ENCODE measurements around the gene CARNS1.
A peak's percentile ranks its signal among the peaks of the same experiment; 100 is the strongest.
"Not testable (repeated sequence)": the region's sequence is repeated elsewhere in the genome, so short reads cannot be mapped to it uniquely, and the experiment has no call there.

Gene CARNS1

GRCh38 chr11:67396259-67396581 is 19.3 kb upstream of the CARNS1 start:
- no peak for DNase-seq (ENCODE audit: low read depth in 2 of 2)

GRCh38 chr11:67396587-67397389 is 18.7 kb upstream of the CARNS1 start:
- no peak for DNase-seq (ENCODE audit: low read depth in 2 of 2)

GRCh38 chr11:67397536-67397935 is 17.9 kb upstream of the CARNS1 start:
- no peak for DNase-seq (ENCODE audit: low read depth in 2 of 2)

DNA sequence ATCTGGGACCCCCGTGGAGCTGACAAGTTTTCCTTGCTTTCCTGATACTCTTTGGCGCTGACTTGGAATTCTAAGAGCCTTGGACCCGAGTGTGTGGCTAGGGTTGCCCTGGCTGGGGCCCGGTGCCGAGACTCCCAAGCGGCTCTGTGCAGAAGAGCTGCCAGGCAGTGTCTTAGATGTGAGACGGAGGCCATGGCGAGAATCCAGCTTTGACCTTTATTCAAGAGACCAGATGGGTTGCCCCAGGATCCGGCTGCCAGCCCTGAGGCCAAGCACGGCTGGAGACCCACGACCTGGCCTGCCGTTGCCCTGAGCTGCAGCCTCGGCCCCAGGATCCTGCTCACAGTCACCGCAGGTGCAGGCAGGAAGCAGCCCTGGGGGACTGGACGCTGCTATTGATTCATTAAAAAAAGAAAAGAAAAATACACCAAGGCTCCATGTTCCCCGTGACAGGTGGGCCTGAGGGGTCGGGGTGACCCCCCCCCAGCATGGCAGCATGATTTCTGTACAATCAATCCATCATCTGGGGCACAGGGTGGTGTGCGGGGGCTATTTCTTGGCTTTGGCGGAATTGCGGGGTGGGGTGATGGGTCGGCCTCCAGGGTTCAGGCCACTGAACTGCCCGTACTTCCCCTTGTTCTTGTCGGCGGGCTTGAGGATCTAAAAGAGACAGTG is 17.4 kb upstream of the CARNS1 start:
- DNase-seq (ENCODE audit: low read depth in 2 of 2) = no peak

DNA sequence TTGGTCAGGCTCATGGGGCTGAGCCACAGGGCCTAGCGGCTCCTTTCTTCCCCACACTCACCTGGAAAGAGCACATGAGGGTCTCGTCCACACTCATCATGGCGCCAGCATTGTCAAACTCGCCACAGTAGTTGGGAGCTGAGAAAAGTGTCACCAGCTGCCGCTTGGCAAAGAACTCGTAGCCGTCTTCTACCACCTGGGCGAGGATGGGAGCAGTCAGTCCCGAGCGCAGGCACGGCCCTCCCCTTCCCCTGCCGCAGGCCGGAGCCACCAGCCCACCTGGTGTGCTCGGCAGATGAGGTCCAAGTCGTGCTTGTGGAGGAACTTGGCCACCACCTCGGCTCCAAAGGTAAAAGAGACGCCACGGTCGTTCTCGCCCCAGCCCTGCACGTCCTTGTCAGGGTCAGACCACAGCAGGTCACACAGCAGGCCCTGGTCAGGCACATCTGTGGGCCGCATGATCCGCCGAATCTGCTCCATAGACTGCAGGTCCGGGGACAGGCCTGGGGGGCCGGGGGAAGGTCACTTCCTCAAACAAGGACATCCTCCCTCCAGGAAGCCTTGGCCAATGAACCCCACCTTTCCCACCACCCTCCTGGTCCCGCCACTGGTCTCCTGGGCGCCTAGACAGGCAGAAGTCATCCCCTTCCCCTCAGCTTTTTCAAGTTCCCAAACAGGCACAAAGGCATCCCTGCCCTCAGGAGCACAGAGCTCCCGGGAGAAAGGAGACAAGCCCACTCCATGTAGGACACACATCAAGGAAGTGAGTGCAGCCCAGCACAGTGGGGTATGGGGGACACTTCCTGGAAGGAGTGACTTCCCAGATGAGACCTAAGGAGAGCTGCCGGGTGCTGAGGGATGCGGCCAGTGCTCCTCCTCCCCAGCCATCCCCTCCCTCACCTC is 16.6 kb upstream of the CARNS1 start:
- no peak for DNase-seq (ENCODE audit: low read depth in 2 of 2)

DNA sequence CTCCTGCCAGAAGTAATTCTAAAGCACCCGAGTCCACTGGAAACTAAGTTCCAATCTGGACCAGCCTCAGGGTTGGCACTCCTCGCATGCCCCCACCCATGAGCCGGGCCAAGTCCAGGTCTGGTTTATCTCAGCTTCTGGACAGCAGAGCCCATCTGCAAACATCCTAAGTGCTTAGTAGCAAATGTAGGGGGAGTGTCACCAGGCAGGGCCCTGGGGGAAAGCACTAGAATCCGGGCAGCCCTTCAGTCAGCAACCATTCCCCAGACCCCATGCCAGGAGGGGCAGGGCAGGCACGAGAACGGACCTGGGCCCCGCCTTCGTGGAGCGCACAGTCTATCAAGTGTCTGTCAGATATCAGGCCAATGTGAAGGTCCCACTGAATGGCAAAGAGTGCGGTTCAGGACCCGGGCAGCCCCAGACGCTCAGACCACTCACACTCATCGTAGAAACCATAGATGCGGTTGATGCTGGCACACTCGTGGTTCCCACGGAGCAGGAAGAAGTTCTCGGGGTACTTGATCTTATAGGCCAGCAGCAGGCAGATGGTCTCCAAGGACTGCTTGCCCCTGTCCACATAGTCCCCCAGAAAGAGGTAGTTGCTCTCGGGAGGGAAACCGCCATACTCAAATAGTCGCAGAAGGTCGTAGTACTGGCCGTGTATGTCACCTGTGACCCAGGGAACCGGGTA is 15.1 kb upstream of the CARNS1 start:
- DNase-seq (ENCODE audit: low read depth in 2 of 2) = no peak

DNA sequence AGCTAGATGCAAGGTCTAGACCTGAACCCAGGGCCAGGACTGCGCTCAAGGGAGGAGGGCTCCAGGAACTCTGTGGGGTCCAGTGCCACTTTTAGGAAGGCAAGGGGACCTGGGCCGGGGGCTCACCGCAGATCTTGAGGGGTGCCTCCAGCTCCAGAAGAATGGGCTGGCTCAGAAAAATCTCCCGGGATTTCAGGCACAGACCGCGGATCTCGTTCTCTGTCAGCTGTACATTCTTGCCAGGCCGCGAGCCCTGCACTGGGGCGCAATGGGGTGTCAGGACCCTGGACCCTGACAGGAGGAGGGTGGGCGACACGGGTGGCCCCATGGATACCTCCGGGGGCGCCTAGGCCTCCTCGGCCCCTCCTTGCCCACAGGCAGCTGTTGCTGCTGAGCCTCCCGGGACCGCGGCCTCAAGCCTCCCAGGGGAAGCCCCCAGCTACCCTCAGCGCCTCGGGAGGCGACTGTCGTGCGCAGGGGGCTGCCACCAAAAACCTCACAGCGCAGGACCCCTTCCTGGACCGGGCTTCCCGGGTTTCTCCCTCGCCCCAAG is 14.5 kb upstream of the CARNS1 start:
- DNase-seq (ENCODE audit: low read depth in 2 of 2) = no peak

- peak; percentile 86 for DNase-seq (ENCODE audit: low read depth in 2 of 2)
Measured at GRCh38 chr11:67401495-67402191, 13.8 kb upstream of the CARNS1 start, which contains the start of gene PPP1CA. Gene PPP1CA, minus strand, starts transcription at chr11:67401858. Its CDS starts 76 bp downstream, at chr11:67401782.

DNA sequence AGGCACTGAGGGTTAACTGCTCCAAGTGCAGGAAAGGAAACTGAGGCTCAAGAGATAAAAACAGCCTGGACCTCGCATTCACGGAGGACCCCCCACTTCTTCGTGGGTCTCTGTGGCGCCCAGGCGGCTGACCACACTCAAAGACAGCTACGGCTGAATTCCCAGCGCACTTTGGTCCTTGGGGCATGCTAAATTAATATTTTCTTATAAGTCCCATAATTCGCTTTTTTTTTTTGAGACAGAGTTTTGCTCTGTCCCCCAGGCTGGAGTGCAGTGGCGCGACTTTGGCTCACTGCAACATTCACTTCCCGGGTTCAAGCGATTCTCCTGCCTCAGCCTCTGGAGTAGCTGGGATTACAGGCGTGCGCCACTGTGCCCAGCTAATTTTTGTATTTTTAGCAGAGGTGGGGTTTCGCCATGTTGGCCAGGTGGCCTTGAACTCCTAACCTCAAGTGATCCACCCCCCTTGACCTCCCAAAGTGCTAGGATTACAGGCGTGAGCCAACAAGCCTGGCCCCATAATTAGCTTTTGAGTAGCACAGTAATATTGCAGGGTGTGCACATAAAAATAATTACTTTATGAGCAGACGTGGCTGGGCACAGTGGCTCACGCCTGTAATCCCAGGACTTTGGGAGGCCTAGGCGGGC is 13.2 kb upstream of the CARNS1 start:
- not testable (repeated sequence) for DNase-seq (ENCODE audit: low read depth in 2 of 2)

- not testable (repeated sequence) for DNase-seq (ENCODE audit: low read depth in 2 of 2)
Measured at GRCh38 chr11:67403085-67403484, 12.4 kb upstream of the CARNS1 start.

GRCh38 chr11:67404515-67405195 is 10.8 kb upstream of the CARNS1 start:
- DNase-seq (ENCODE audit: low read depth in 2 of 2) = no peak

DNA sequence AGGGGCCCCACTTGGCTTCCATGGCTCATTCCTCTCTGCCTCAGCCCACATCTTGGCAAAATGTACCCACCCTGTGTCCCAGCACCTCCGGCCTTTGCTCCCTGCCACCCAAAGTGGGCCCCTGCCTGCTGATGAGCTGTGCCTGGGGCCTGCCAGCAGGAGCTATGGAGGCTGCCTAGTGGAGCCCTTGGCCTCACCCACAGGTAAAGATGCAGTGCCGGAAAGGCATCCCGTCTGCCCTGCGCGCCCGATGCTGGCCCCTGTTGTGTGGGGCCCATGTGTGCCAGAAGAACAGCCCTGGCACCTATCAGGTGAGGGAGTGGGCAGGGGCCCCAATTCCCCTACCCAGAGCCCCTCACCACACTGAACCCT is 10.3 kb upstream of the CARNS1 start:
- no peak for DNase-seq (ENCODE audit: low read depth in 2 of 2)

- no peak for DNase-seq (ENCODE audit: low read depth in 2 of 2)
Measured at GRCh38 chr11:67405688-67406339, 9.7 kb upstream of the CARNS1 start.

DNA sequence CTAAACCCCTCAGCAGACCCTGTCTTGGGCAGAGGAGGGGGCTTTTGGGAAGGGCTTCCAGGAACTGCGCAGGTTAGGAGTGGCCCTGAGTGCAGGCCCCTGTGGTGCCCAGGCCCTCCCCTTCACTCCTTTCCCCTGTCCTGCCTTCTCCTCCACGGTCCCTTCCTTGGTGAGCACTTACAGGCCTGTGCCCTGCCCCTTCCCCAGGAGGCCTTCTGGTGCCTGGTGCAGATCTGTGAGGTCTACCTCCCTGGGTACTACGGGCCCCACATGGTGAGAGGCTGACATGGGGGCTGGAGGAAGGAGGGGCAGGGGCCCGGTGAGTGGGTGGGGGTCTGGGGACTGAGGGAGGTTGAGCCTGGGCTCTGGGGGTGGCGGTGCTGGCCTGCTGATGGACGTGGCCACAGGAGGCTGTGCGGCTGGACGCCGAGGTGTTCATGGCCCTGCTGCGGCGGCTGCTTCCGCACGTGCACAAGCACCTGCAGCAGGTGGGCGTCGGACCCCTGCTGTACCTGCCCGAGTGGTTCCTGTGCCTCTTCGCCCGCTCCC is 9.0 kb upstream of the CARNS1 start:
- no peak for DNase-seq (ENCODE audit: low read depth in 2 of 2)

GRCh38 chr11:67406969-67407687 is 8.3 kb upstream of the CARNS1 start:
- no peak for DNase-seq (ENCODE audit: low read depth in 2 of 2)

GRCh38 chr11:67407688-67408163 is 7.8 kb upstream of the CARNS1 start:
- DNase-seq (ENCODE audit: low read depth in 2 of 2) = no peak

DNA sequence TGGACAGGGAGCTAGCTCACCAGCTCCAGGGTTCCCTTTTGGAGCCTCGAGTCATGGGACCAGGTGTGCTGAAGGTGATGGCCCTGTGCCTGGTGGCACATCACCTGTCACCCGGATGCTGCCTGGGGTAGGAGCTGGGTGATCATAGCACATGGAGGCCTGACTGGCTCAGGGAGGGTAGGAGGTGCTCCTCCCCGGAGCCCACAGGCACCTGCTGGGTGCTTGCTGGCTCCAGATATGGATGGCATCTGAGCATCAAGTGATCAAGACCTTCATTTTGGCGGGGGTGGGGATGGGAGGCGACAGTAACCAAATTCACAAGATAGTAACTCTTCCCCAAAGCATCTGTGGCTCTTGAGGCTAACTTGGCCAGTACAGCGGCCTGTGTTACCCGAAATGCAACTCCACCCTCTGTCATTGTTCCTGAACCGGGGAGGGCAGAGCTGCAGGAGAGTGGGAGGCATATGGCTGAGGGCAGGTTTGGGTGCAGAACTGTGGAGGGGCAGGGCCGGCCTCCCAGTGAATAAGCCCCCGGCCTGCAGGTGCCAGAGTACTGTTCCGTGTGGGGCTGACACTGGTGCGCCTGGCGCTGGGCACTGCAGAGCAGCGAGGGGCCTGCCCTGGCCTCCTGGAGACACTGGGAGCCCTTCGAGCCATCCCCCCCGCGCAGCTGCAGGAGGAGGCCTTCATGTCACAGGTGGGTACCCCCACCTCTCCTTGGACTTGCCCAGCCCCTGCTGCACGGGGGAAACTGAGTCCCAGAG is 6.9 kb upstream of the CARNS1 start:
- DNase-seq (ENCODE audit: low read depth in 2 of 2) = no peak

All from stimulated activated CD4-positive, alpha-beta T cell treated with anti-CD3 and anti-CD28 coated beads, Interleukin-12 subunit alpha, Interleukin-12 subunit beta, amount 100 ng/mL, for 24 hours (primary cell).